ENCODE results near the gene TACO1. TPM values are rescaled to one million over a fixed set of nuclear protein-coding genes. Genes with fewer than 3 reads are reported as not detected.

The TACO1 gene
- total and polyA plus RNA-seq, 2 donors (not counting 3 experiments of a cell fraction or from before 2014, with no cell fraction given): 24.7 to 31.7 TPM

- Histone ChIP-seq H3K36me3 (ENCODE audit: control insufficient read depth in 2 of 2, extremely low read depth in 1 of 2, insufficient read depth in 2 of 2, low read length in 2 of 2) (peaks cover 25 to 35% of the 10 kb centered on the region in 2 experiments), H4K20me1 (replicated peaks; ENCODE audit: control insufficient read depth, extremely low read depth, insufficient read depth, low read length) (no peaks in the 10 kb centered on the region), H3K9ac (replicated peaks; ENCODE audit: extremely low read depth, insufficient read depth, low read length) (no peak overlapping the region), H3K79me2 (ENCODE audit: control insufficient read depth, insufficient read depth, low read length) (no peaks in the 10 kb centered on the region), H3K27me3 (ENCODE audit: control insufficient read depth in 2 of 2, insufficient read depth in 2 of 2, low read length in 2 of 2) (no peaks in the 10 kb centered on the region), H3K4me2 (ENCODE audit: insufficient read depth, low read length) (no peak overlapping the region), H3K9me3 (replicated peaks; ENCODE audit: control insufficient read depth, insufficient read depth, low read length) (no peaks in the 10 kb centered on the region), H3K4me1 (ENCODE audit: control insufficient read depth, extremely low read depth, insufficient read depth, low read length) (no peaks in the 10 kb centered on the region), H3K4me3 (replicated peaks in 1 of 3; ENCODE audit: insufficient read depth in 1 of 3, low read depth in 1 of 3, low read length in 3 of 3) (no peak overlapping the region), H3K9me1 (replicated peaks; ENCODE audit: control insufficient read depth, extremely low read depth, insufficient read depth, low read length) (no peaks in the 10 kb centered on the region), H2AFZ (ENCODE audit: low read depth, low read length) (no peak overlapping the region), H3K27ac (ENCODE audit: insufficient read depth, low read depth, low read length) (no peak overlapping the region)
- no TSS peak for BruUV-seq (replicated peaks)
- intact Hi-C loops (cut with micrococcal nuclease) (no loop called here), dilution Hi-C loops (cut with MboI; ENCODE audit: extremely low pct_ligation_motif_present, low sequenced_read_pairs) (no loop called here)
- POLR2A ChIA-PET: no interaction called here
- CTCF ChIA-PET: interaction anchor here (1.1 kb wide), 1 partner anchor 23 kb away, joined by 4 read pairs; no protein-coding TSS in a partner anchor
- DNase-seq (ENCODE audit: low read depth, low spot score): no peak
- FAIRE-seq: no peak
- TF ChIP-seq MAX (IDR thresholded peaks at IDR 0.05; ENCODE audit: insufficient read depth, insufficient read length) (no peak), EZH2 (IDR thresholded peaks at IDR 0.05; ENCODE audit: borderline replicate concordance, low read depth, low read length, severe bottlenecking) (no peak), JUN (IDR thresholded peaks at IDR 0.05; ENCODE audit: borderline replicate concordance, insufficient read depth, insufficient read length, low read depth) (no peak), MYC (IDR thresholded peaks at IDR 0.05; ENCODE audit: low read depth, low read length) (no peak), GATA2 (IDR thresholded peaks at IDR 0.05; ENCODE audit: insufficient read depth, insufficient read length, low read depth, low read length) (no peak), FOS (IDR thresholded peaks at IDR 0.05; ENCODE audit: borderline replicate concordance, insufficient read depth, low read length) (no peak), POLR2AphosphoS5 (IDR thresholded peaks at IDR 0.05; ENCODE audit: insufficient read depth, low read depth, low read length) (no peak), POLR2A (IDR thresholded peaks at IDR 0.05; ENCODE audit: low read depth, low read length) (no peak), CTCF (IDR thresholded peaks at IDR 0.05; ENCODE audit: extremely low read depth in 1 of 2, insufficient read depth in 1 of 2, low read depth in 1 of 2, low read length in 2 of 2) (no peak)
These were observed 11.0 kb upstream of the TACO1 start for GRCh38 chr17:63589646-63590045.
